GOT3 (cell line): ENCODE measurements around the gene PLXNC1.
"Not testable (repeated sequence)": the region's sequence is repeated elsewhere in the genome, so short reads cannot be mapped to it uniquely, and the experiment has no call there.

Experiments
- DNase-seq: peaks from one replicate; lab custom pipeline; 2025; ENCODE audit warnings: mixed read lengths; lab: John Stamatoyannopoulos, UW

Gene PLXNC1

GRCh38 chr12:94290353-94290752 lies 142.0 kb downstream of the PLXNC1 start:
- no peak for DNase-seq

GRCh38 chr12:94297096-94297699 lies 148.8 kb downstream of the PLXNC1 start:
- no peak for DNase-seq

- no peak for DNase-seq
These were observed 149.6 kb downstream of the PLXNC1 start for GRCh38 chr12:94297876-94298505.

GRCh38 chr12:94299846-94300245 lies 151.5 kb downstream of the PLXNC1 start:
- DNase-seq: no peak

- no peak for DNase-seq
These were observed 155.6 kb downstream of the PLXNC1 start for GRCh38 chr12:94304012-94304411.

GRCh38 chr12:94304566-94305061 lies 156.2 kb downstream of the PLXNC1 start:
- DNase-seq: no peak

GRCh38 chr12:94305130-94305957 lies 157.0 kb downstream of the PLXNC1 start:
- DNase-seq: no peak

GRCh38 chr12:94308612-94309011 lies 160.2 kb downstream of the PLXNC1 start:
- DNase-seq: no peak

- DNase-seq: no peak
These were observed 161.0 kb downstream of the PLXNC1 start for GRCh38 chr12:94309373-94309772.

- no peak for DNase-seq
These were observed 164.0 kb downstream of the PLXNC1 start for GRCh38 chr12:94312378-94312777.

GRCh38 chr12:94316600-94316999 lies 168.2 kb downstream of the PLXNC1 start:
- not testable (repeated sequence) for DNase-seq

- no peak for DNase-seq
These were observed 169.8 kb downstream of the PLXNC1 start for GRCh38 chr12:94318181-94318580.

- no peak for DNase-seq
These were observed 171.7 kb downstream of the PLXNC1 start for GRCh38 chr12:94320109-94320508.

GRCh38 chr12:94322346-94322745 lies 174.0 kb downstream of the PLXNC1 start:
- no peak for DNase-seq

GRCh38 chr12:94326234-94326633 lies 177.9 kb downstream of the PLXNC1 start:
- no peak for DNase-seq

GRCh38 chr12:94326727-94327126 lies 178.3 kb downstream of the PLXNC1 start:
- no peak for DNase-seq

- DNase-seq: no peak
These were observed 179.4 kb downstream of the PLXNC1 start for GRCh38 chr12:94327809-94328208.

- no peak for DNase-seq
These were observed 181.0 kb downstream of the PLXNC1 start for GRCh38 chr12:94329366-94329765.

GRCh38 chr12:94333396-94333795 lies 185.0 kb downstream of the PLXNC1 start:
- no peak for DNase-seq

GRCh38 chr12:94336211-94336925 lies 188.0 kb downstream of the PLXNC1 start:
- no peak for DNase-seq

- DNase-seq: no peak
These were observed 189.8 kb downstream of the PLXNC1 start for GRCh38 chr12:94338006-94338794.
